Panc1 (cell line): ENCODE results near the gene PDE1A.

ENCODE experiments used
- SIN3A ChIP-seq: IDR thresholded peaks from 2 replicates; pipeline ENCODE4 v1.6.1; 2012; ENCODE audit warnings: low read depth, mild to moderate bottlenecking, low read length, moderate library complexity, borderline replicate concordance; ENCODE audit not compliant: insufficient read depth
- TF ChIP-seq, protein P1 (sequence below): fragments of 450-650 bp; IDR thresholded peaks from 2 replicates; pipeline ENCODE4 v1.5.1; 2017; ENCODE audit warnings: mild to moderate bottlenecking

DNA sequence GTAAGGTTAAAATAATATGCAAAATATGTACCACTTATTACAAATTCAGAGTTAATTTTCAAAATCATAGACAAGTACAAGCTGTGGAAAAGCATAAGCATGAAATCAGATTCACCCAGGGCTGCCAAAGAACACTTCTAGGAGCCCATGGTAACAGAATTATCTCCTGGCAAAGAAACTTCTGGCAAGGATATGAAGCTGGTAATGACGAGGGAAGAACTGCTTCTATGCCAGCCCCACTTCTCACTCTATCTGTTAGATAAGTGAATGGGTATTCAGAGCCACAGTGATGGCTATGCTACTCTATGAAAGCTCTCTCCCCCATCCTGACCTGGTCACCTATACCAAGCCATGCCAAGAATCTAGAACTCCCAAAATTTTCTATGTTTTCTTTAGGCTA lies 36.9 kb upstream of the PDE1A start:
- TF ChIP-seq SIN3A, result no peak
- TF ChIP-seq, protein P1, sequence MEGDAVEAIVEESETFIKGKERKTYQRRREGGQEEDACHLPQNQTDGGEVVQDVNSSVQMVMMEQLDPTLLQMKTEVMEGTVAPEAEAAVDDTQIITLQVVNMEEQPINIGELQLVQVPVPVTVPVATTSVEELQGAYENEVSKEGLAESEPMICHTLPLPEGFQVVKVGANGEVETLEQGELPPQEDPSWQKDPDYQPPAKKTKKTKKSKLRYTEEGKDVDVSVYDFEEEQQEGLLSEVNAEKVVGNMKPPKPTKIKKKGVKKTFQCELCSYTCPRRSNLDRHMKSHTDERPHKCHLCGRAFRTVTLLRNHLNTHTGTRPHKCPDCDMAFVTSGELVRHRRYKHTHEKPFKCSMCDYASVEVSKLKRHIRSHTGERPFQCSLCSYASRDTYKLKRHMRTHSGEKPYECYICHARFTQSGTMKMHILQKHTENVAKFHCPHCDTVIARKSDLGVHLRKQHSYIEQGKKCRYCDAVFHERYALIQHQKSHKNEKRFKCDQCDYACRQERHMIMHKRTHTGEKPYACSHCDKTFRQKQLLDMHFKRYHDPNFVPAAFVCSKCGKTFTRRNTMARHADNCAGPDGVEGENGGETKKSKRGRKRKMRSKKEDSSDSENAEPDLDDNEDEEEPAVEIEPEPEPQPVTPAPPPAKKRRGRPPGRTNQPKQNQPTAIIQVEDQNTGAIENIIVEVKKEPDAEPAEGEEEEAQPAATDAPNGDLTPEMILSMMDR, result no peak
